ENCODE data around the gene FLNB. TPM values are rescaled to one million over a fixed set of nuclear protein-coding genes. Genes with fewer than 3 reads are reported as not detected.

FLNB gene
- total and polyA plus RNA-seq, 2 experiments from 2014 or later: 69.4 to 172 TPM

- Histone ChIP-seq H3K27ac (peak overlapping the region; percentile 87), H3K9me2 (replicated peaks; ENCODE audit: insufficient read depth) (no peaks in the 10 kb centered on the region), H3K36me3 (replicated peaks; ENCODE audit: insufficient read depth, low read depth) (no peaks in the 10 kb centered on the region), H3K4me1 (ENCODE audit: insufficient read depth) (peaks cover 65% of the 10 kb centered on the region), H2AFZ (no peak overlapping the region), H3K79me2 (peaks cover 99% of the 10 kb centered on the region), H3K4me3 (no peak overlapping the region), H3K27me3 (no peaks in the 10 kb centered on the region), H3K9me3 (ENCODE audit: low read depth) (no peaks in the 10 kb centered on the region), H4K20me1 (ENCODE audit: insufficient read depth, poor library complexity, severe bottlenecking) (peaks cover 56% of the 10 kb centered on the region), H3K4me2 (no peak overlapping the region)
- no peak for DNase-seq (ENCODE audit: low spot score)
- WGBS (ENCODE audit: low lambda C conversion rate, missing lambda C conversion rate): 88% methylated on average over 13 of the region's 13 CpGs
- TF ChIP-seq EZH2 (IDR thresholded peaks at IDR 0.05; ENCODE audit: borderline replicate concordance): no peak
- no peak for TF ChIP-seq CTCF (IDR thresholded peaks at IDR 0.05; ENCODE audit: poor library complexity)
- TF ChIP-seq EZH2phosphoT487 (IDR thresholded peaks at IDR 0.05; ENCODE audit: low read depth, severe bottlenecking, unreplicated experiment): no peak
Measured at GRCh38 chr3:58037141-58037910, 29.1 kb downstream of the FLNB start.

DNA sequence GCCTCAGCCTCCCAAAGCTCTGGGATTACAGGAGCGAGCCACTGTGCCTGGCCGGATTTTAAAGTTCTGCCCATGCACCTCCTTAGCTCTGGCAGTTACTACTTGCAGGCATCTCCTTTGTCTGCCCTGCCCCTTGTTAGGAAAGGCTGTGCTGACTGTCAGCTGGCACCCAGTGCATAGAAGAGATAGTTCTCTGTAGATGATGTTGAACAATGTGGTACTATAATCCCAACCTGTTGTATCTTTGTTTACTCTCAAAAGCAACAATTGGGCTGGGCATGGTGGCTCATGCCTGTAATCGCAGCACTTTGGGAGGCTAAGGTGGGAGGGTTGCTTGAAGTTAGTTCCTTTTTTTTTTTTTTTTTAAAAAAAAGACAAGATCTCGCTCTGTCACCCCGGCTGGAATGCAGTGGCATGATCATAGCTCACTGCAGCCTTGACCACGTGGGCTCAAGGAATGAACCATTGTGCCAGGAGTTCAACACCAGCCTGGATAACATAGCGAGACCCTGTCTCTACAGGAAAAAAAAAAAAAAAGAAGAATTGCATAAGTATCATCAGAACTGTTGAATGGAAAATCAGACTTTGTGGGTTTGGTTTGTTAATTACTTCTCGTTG is 30.6 kb downstream of the FLNB start:
- no peak for DNase-seq (ENCODE audit: low spot score)
- Histone ChIP-seq H3K79me2 (peaks cover 99% of the 10 kb centered on the region), H3K27ac (peak overlapping the region; percentile 65), H3K4me3 (no peak overlapping the region), H3K9me3 (ENCODE audit: low read depth) (no peaks in the 10 kb centered on the region), H3K4me2 (no peak overlapping the region), H3K27me3 (no peaks in the 10 kb centered on the region), H3K36me3 (replicated peaks; ENCODE audit: insufficient read depth, low read depth) (no peaks in the 10 kb centered on the region), H3K4me1 (ENCODE audit: insufficient read depth) (peaks cover 80% of the 10 kb centered on the region), H2AFZ (no peak overlapping the region), H4K20me1 (ENCODE audit: insufficient read depth, poor library complexity, severe bottlenecking) (peaks cover 63% of the 10 kb centered on the region), H3K9me2 (replicated peaks; ENCODE audit: insufficient read depth) (no peaks in the 10 kb centered on the region)
- 84% methylated on average over 8 of the region's 8 CpGs for WGBS (ENCODE audit: low lambda C conversion rate, missing lambda C conversion rate)
- TF ChIP-seq EZH2 (IDR thresholded peaks at IDR 0.05; ENCODE audit: borderline replicate concordance): no peak
- TF ChIP-seq CTCF (IDR thresholded peaks at IDR 0.05; ENCODE audit: poor library complexity): no peak
- TF ChIP-seq EZH2phosphoT487 (IDR thresholded peaks at IDR 0.05; ENCODE audit: low read depth, severe bottlenecking, unreplicated experiment): no peak

GRCh38 chr3:58039601-58040000 is 31.4 kb downstream of the FLNB start:
- Histone ChIP-seq H3K4me2 (peak overlapping the region; percentile 59), H2AFZ (no peak overlapping the region), H3K27ac (peak overlapping the region; percentile 65), H3K9me3 (ENCODE audit: low read depth) (no peaks in the 10 kb centered on the region), H3K4me3 (no peak overlapping the region), H3K27me3 (no peaks in the 10 kb centered on the region), H3K4me1 (ENCODE audit: insufficient read depth) (peaks cover 85% of the 10 kb centered on the region), H3K79me2 (peaks cover 99% of the 10 kb centered on the region), H3K9me2 (replicated peaks; ENCODE audit: insufficient read depth) (no peaks in the 10 kb centered on the region), H4K20me1 (ENCODE audit: insufficient read depth, poor library complexity, severe bottlenecking) (peaks cover 58% of the 10 kb centered on the region), H3K36me3 (replicated peaks; ENCODE audit: insufficient read depth, low read depth) (no peaks in the 10 kb centered on the region)
- TF ChIP-seq CTCF (IDR thresholded peaks at IDR 0.05; ENCODE audit: poor library complexity) (no peak), EZH2phosphoT487 (IDR thresholded peaks at IDR 0.05; ENCODE audit: low read depth, severe bottlenecking, unreplicated experiment) (no peak), EZH2 (IDR thresholded peaks at IDR 0.05; ENCODE audit: borderline replicate concordance) (no peak)
- WGBS (ENCODE audit: low lambda C conversion rate, missing lambda C conversion rate): 68% methylated on average over 2 of the region's 2 CpGs
- no peak for DNase-seq (ENCODE audit: low spot score)

Measured in hepatocyte (in vitro differentiated cells).